Measurements from ENCODE around the gene CHRNA10.
A peak's percentile ranks its signal among the peaks of the same experiment; 100 is the strongest.
"Not testable (repeated sequence)": the region's sequence is repeated elsewhere in the genome, so short reads cannot be mapped to it uniquely, and the experiment has no call there.

Gene CHRNA10

GRCh38 chr11:3679077-3679476 lies 7.9 kb upstream of the CHRNA10 start:
- no peak for FAIRE-seq
- TF ChIP-seq POLR2A (IDR thresholded peaks at IDR 0.05; ENCODE audit: low read depth, low read length) = no peak

DNA sequence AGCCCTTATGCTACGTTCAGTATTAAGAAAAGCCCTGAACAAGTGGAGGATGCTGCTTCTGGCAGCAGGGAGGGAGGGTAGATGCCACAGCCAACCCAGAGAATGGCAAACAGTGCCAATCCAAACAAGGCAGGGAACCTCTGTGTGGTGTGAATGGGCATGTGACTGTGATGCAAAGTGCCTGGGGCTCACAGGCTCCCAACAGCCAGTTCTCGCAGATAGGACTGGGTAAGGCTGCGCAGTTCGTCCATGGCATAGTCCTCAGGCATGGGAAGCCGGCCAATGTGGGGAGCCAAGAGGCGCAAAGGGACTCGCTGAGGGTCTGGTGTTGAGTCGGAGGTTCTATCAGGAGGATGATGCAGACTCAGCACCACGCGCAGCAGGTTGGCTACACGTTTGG lies 4.8 kb upstream of the CHRNA10 start:
- TF ChIP-seq POLR2A (IDR thresholded peaks at IDR 0.05; ENCODE audit: low read depth, low read length) = no peak
- FAIRE-seq (no peak), DNase-seq (ENCODE audit: insufficient read length, low spot score) (no peak)

More at GRCh38 chr11:3679077-3679476, 7.9 kb upstream of the CHRNA10 start:
- DNase-seq (ENCODE audit: insufficient read length, low spot score) = no peak

- no peak for TF ChIP-seq POLR2A (IDR thresholded peaks at IDR 0.05; ENCODE audit: low read depth, low read length)
- peak; percentile 61 for FAIRE-seq
- peak; percentile 92 for DNase-seq (ENCODE audit: insufficient read length, low spot score)
These were observed 3.0 kb upstream of the CHRNA10 start for GRCh38 chr11:3674189-3674588.

DNA sequence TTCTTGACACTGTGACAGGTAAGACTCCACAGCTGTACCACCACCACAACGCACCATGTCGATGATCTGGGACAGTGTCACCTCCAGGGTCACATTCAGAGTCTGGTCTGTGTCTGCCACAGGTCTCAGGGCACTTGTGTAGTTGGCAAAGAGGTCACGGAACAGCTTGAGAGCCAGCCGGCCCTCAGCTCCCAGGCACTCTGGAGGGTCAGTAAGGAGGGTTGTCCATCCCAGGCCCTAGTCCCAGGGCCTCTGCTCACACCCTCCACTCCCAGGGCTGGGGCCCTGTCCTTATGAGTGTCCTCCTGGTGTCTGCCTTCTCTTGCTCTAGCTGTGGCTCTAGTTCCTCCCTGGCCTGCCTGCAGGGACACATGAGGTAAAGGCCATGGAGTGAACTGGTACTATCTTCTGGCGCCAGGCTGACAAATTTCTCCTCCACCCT lies 1.4 kb downstream of the CHRNA10 start:
- DNase-seq (ENCODE audit: insufficient read length, low spot score) = no peak
- FAIRE-seq = no peak
- no peak for TF ChIP-seq POLR2A (IDR thresholded peaks at IDR 0.05; ENCODE audit: low read depth, low read length)

- no peak for TF ChIP-seq POLR2A (IDR thresholded peaks at IDR 0.05; ENCODE audit: low read depth, low read length)
These were observed 2.1 kb downstream of the CHRNA10 start for GRCh38 chr11:3669128-3669527.

DNA sequence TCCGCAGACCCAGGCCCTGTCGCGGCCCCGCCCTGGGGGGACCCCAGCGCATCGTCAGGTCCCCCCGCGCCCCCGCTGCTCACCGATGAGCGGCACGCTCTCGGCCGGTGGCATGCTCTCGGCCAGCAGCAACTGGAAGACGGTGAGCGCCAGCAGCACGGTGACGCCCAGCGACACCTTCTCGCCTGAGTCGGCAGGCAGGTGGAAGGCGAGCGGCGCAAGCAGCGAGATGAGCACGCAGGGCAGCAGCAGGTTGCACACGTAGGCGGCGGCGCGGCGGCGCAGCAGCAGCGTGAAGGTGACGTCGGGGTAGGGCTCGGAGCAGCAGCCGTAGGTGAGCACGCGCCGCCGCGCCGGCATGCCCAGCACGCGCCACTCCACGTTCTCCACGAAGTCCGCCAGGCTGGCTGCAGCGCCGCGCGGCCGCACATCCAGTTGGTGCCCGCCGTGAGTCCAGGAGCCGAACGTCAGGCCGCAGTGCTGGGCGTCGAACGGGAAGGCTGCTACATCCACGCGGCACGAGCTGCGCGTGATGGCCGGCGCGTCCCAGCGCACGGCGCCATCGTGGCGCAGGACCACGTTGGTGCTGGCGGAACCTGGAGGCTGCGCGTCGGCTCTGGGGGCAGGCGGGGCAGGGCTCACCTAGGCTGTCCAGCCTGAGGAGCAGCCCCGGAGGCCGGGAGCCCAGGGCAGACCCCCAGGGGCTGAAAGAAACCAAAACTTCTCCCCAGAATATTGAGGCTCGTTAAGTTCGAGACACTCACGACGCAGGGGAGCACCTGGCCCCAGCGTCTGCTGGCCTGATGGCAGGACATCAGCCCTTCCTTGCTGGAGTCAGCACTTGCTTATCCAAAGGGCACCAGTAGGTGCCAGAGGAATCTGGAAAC lies 3.8 kb downstream of the CHRNA10 start:
- FAIRE-seq (no peak), DNase-seq (ENCODE audit: insufficient read length, low spot score) (no peak)
- TF ChIP-seq POLR2A (IDR thresholded peaks at IDR 0.05; ENCODE audit: low read depth, low read length) = no peak

More at GRCh38 chr11:3669128-3669527, 2.1 kb downstream of the CHRNA10 start:
- FAIRE-seq (no peak), DNase-seq (ENCODE audit: insufficient read length, low spot score) (no peak)

DNA sequence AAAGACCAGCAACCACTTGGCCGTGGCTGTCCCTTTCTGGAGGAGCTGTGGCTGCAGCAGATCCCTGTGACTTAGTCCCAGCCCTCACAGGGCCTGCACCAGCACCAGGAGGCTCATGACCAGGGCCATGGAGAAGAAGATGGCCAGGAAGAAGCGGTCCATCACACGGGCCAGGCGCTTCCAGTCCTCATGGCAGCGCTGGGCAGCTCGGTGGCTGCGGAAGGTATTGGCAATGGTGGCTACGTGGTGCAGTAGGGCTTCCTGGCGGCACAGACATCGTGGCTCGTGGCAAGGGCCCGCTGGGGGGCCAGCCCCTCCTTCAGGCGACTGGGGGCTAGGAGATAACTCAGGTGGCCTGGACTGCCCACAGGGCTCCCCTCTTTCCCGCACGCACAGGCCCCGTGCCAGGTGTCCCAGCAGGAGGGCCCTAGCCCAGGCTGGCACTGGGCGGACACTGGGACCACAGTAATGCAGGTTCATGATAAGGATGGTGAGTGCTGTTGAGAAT lies 5.1 kb downstream of the CHRNA10 start:
- FAIRE-seq (no peak), DNase-seq (ENCODE audit: insufficient read length, low spot score) (no peak)
- no peak for TF ChIP-seq POLR2A (IDR thresholded peaks at IDR 0.05; ENCODE audit: low read depth, low read length)

DNA sequence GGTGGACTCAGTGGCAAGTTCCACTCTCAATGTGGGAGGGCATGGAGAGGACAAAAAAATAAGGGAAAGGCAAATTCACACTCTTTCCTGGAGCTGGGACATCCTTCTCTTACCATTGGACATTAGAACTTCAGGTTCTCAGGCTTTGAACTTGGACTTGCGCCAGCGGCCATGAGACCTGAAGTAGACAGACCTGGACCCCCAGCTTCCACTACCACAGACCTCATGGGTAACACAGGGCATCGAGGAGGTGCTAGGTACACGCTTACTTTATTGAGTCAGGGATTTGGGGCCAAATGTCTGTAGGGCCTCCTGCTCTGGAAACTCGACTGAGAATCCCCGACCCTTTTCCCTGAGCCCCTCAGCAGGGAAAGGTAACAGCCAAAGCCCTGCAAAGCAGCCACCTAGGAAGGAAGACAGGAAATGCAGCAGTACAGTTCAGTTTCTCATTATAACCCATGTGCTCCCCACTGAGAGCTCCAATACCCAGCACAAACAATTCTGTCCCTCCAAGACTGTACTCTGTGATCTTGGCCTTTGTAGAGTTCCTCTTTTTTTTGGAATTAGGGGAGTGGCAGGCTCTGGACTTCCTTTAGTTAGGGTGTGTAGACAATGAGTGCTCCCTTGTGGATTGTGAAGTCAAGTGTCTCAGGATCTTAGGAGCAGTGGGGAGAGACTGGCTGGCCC lies 5.7 kb downstream of the CHRNA10 start:
- TF ChIP-seq POLR2A (IDR thresholded peaks at IDR 0.05; ENCODE audit: low read depth, low read length) = no peak
- FAIRE-seq (no peak), DNase-seq (ENCODE audit: insufficient read length, low spot score) (no peak)

DNA sequence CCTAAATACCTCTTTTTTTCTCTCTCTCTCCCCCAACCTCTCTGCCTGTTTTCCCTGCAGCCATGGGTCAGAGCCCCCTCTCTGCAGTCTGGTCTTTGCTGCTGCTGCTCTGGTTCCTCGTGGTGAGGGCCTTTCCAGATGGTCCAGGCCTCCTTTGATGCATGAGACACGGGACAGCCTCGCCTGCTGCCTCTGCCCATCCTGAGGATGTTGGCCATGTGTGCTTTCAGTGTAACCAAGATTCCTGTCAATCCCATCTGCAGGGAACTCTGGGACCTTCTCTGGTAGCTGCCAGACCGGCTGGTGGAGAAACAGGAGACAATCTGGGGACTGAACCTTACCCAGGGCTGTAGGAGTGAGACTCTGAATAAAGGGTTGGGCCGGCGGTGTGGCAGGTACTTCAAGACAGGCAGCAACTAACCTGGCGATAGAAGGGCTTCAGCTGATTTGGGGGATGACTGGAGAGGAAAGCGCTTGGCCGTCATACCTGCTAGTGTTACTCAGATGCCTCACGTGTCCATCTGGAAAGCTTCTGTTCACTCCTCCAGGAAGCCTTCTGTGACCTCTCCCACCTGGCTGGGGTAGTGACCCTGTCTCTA lies 7.1 kb downstream of the CHRNA10 start:
- no peak for DNase-seq (ENCODE audit: insufficient read length, low spot score)
- FAIRE-seq = no peak
- no peak for TF ChIP-seq POLR2A (IDR thresholded peaks at IDR 0.05; ENCODE audit: low read depth, low read length)

DNA sequence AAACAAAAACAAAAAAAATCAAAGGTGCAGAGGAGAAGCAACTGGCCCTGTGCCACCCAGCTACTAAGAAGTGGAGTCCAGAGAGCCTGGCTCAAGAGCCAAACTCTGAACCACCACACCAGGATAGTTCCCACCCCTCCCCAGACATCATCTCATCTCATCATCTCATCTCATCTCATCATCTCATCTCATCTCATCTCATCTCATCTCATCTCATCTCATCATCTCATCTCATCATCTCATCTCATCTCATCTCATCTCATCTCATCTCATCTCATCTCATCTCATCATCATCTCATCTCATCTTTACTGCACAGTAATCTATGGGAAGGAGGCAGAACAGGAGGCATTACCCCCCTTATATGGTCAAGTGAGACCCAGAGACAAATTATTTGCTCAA lies 8.3 kb downstream of the CHRNA10 start:
- FAIRE-seq (no peak), DNase-seq (ENCODE audit: insufficient read length, low spot score) (no peak)
- no peak for TF ChIP-seq POLR2A (IDR thresholded peaks at IDR 0.05; ENCODE audit: low read depth, low read length)

- TF ChIP-seq POLR2A (IDR thresholded peaks at IDR 0.05; ENCODE audit: low read depth, low read length) = no peak
- DNase-seq (ENCODE audit: insufficient read length, low spot score) = no peak
- no peak for FAIRE-seq
These were observed 10.2 kb downstream of the CHRNA10 start for GRCh38 chr11:3660960-3661359.

- DNase-seq (ENCODE audit: insufficient read length, low spot score) = no peak
These were observed 11.3 kb downstream of the CHRNA10 start for GRCh38 chr11:3659595-3660515.

GRCh38 chr11:3658252-3658651 lies 12.9 kb downstream of the CHRNA10 start:
- DNase-seq (ENCODE audit: insufficient read length, low spot score) = no peak
- no peak for FAIRE-seq
- no peak for TF ChIP-seq POLR2A (IDR thresholded peaks at IDR 0.05; ENCODE audit: low read depth, low read length)

More at GRCh38 chr11:3659595-3660515, 11.3 kb downstream of the CHRNA10 start:
- no peak for TF ChIP-seq POLR2A (IDR thresholded peaks at IDR 0.05; ENCODE audit: low read depth, low read length)
- no peak for FAIRE-seq

DNA sequence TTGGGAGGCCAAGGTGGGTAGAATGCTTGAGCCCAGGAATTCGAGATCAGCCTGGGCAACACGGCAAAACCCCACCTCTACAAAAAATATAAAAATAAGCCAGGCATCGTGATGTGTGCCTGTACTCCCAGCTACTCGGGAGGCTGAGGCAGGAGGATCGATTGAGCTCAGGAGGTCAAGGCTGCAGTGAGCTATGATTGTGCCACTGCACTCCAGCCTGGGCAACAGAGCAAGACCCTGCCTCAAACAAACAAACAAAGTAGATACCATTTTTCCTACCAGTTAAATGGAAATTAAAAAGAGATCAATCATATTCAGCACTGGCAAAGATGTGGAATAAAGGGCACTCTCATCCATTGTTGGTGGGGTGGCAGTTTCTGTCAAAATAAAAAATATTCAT lies 13.9 kb downstream of the CHRNA10 start:
- not testable (repeated sequence) for DNase-seq (ENCODE audit: insufficient read length, low spot score); FAIRE-seq

All from H54 (cell line).